NCI-H187 (cell line): Measurements from ENCODE around the gene KANK4.
"Not testable (repeated sequence)": the region's sequence is repeated elsewhere in the genome, so short reads cannot be mapped to it uniquely, and the experiment has no call there.

ENCODE experiments used
- DNase-seq, 2 experiments: peaks; one replicate each; lab custom pipeline; 2025; lab: John Stamatoyannopoulos, UW

Gene KANK4

DNA sequence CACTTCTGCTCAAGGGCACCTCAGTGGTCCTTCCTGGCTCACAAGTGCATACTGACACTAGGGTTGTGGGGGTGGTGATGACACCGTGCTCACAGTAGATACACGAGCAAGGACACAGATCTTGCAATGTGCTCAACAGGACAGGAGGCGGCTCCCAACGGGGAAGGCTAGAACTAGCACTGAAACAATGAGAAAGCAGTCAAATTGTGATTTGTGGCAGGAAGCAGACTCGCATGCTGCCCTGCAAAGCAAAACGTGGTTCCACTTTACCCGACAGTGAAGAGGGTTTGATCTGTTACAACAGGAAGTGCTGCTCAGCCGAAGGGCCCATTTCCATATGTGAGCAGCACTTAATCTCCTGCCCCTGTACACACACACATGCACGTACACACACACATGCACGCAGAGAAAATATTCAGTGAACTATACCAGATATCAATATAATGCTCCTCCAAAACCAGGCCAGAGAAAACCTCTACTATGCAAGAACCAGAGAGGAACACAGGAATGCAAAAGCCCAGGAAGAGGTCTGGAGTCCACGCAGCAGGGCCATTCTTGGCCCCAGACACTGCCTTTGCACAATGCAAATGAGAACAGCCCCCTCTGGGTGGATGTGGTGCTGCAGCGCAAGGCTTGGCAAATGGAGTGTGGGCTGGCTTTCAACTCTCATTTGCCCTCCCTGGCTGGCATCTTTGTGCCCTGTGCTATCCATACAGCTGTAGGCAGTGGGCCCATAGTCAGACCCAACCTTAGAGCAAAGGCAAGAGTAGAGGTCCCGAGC is 47.1 kb downstream of the KANK4 start:
- DNase-seq, result no peak

DNA sequence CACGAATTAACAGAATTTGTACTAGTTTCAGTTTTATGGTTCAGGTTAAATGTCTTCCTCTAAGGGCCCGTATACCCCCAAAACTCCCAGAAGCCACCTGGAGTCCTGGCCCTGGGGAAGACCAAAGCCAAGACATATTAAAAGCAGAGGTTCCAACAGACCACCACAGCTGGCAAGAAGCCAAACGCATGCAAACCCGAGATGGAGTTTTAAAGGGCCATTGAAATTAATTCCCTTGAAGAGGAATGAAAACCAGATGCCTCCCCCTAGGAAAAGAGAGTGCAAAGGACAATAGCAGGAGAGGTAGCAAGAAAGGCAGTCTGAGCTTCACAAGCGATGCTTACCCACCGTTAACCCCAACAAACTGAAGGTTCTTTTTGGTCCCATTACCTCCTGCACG is 48.1 kb downstream of the KANK4 start:
- DNase-seq, result no peak

DNA sequence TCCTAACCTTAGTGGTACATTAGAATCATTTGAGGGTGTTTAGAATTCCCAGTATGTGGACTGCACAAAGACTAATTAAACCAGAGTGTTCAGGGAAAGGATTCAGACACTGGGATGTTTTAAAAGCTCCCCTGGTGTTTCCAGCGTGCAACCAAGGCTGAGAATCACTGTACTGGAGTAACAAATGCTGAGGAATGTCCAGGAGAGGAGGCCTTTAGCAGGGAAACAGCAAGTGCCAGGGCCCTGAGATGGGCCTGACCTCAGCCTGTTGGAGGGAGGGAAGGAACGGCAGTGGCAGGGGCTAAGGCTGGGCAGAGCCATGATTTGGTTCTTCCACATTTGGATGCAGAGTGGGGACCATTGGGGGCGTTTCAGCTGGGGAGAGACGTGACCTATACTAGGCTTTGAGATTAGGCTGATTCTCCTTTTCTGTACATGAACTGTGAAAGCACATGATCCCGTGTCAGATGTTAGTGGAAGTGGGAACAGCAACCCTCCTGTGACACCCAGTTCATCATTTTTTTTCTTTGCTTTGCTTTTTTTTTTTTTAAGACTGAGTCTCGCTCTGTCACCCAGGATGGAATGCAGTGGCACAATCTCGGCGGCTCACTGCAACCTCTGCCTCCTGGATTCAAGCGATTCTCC is 49.3 kb downstream of the KANK4 start:
- no peak for DNase-seq

DNA sequence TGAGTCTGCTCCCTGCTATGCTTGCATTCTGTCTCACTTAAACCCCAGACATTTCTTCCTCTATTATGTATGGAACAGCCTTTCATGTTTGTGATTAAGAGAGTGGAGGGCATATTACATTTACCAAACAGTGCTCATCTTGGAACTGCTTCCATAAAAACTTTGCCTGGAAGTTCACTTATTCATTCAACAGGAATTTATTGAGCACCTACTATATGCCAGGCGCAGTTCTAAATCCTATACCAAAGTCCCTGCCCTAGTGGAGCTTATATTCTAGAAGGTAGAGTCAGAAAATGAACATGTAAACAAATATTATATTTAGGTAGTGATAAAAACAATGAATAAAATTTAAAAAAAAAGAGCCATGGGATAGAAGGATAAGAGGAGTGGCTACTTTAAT is 49.8 kb downstream of the KANK4 start:
- no peak for DNase-seq

DNA sequence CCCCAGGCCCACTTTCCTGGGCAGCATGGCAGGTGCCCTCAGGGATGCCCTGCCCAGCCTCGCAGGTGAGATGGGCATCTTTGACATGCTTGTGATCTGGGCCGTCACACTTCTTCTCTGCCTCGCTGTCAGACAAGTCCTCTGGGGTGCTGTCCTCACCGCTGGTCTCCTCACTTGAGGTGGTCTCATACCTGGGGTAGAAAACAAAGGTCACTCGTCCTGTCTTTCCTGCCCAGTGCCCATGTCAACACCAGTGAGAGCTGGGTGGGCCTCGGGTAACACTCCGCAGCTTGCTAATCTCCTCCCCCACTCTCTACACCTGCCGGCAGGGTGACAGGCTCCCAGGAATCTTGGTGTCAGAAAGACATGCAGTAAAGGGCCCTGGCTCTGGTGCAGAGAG is 50.9 kb downstream of the KANK4 start:
- no peak for DNase-seq

DNA sequence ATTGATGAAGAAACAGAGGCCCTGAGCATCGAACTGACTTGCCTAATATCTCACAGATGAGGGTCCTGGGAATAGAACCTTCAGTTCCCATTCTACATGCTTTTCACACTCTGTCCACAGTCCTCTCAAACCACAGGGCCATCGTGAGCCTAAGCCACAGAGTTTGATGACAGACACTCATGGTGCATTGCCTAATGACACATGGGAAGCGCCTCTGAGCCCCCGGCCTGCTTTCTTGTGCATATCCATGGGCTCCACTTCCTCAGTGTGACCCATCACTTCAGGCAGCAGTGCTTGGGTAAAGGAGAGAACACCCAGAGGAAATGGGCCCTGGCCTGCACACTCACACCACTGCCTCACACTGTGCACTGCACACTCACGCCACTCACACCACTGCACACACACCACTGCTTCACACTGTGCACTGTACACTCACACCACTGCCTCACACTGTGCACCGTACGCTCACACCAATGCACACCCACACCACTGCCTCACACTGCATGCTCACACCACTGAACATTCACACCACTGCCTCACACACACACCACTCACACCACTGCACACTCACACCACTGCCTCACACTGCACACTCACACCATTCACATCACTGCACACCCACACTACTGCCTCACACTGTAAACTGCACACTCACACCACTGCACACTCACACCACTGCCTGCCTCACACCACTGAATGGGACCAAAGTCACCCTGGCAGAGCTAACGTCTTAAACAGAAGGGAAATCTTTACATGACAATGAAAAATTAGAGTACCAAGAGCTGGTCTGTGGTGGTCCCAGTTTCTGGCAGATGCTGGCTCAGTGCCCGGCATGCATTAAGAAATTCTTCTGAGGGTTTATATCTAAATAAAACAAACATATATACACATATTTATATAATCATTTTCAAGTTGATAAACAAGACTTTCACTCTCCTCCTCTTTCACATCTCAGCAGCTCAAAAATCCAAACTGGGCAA is 53.0 kb downstream of the KANK4 start:
- DNase-seq, result no peak

DNA sequence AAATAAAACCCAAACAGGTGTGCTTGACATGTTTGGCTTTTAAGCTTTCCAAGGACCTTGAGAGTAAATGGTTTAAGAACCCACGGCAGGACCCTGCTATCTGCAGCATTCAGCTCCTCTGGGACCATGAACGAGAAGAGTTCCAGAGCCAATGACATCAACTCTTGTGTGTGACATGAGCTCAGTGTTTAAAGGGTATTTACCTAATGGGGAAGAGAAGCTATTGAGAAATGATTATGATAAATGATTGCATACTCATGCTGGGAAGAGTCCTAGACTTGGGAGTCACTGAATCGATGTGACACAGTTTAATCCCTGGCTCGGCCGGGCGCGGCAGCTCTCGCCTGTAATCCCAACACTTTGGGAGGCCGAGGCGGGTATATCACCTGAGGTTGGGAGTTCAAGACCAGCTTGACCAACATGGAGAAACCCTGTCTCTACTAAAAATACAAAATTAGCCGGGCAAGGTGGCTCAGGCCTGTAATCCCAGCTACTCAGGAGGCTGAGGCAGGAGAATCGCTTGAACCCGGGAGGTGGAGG is 55.4 kb downstream of the KANK4 start:
- DNase-seq, result peak in 1 of 2 experiments; percentile 15

DNA sequence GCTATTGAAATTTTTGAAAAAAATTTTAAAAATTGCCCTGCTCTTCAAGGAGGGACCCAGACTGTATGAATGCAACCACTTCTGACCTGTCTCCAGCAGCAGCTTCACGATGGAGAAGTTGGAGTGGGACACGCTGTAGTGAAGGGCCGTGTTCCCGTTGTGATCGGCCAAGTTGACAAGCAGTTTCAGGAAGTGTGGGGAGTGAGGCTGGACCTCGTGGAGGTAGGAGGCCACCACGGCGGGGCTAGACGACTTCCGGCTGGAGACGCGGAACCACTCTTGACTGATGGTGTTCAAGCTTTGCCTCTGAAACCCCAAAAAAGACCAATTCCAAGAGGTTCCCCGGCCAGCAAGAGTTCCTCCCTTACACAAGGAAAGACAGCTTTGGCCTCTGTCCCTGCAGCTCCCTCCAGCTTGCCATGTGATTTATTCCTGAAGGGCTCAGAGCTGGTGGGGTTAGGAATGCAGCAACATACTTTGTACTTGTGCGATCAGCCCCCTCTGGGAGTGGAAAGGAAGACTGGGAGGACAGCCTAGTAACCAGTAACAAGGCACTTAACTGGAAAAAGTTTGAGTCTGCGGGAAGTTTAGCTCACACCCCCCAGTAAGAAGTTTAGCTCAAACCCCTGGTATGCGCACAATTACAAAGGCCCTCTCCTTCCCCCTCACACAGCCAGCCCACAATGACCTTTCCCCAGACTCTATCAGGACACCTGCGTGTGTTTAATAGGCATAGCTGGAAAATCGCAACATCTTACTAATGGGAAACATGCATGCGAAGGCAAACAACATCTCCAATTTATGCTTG is 56.0 kb downstream of the KANK4 start:
- DNase-seq, result no peak

DNA sequence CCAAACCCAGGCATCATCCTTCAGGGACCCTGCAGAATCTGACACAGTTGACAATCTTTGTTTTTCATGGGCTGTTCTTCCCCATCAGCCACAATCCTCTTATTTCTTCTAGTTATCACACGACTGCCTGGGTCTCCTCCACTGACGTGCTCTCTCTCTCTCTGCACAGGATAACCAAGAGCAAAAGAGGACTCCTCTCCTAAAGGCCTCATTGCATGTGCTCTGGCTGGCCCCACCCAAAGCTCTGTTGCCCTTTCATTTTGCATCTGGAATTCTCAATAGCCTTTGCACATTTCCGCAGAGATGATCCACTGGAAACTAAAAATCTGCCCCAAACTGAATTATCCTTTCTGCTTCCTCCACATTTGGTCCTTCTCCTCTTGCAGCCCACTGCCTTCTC is 58.5 kb downstream of the KANK4 start:
- no peak for DNase-seq

DNA sequence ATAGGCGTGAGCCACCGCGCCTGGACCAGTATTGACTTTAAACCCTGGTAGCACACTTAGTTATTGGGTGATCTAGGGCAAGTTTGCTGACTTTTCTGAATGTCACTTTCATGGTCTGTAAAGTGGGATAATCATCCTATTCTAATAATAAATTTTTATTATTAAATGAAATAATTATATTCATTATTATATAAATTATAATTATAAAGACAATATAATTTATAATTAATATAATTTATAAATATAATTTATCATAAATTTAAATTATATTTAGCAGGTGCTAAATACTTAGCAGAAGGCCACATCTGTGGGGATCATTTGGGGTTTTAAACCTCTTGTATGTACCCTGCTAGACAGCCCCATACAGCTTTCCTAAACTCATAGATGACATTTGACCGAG is 59.7 kb downstream of the KANK4 start:
- DNase-seq, result no peak

DNA sequence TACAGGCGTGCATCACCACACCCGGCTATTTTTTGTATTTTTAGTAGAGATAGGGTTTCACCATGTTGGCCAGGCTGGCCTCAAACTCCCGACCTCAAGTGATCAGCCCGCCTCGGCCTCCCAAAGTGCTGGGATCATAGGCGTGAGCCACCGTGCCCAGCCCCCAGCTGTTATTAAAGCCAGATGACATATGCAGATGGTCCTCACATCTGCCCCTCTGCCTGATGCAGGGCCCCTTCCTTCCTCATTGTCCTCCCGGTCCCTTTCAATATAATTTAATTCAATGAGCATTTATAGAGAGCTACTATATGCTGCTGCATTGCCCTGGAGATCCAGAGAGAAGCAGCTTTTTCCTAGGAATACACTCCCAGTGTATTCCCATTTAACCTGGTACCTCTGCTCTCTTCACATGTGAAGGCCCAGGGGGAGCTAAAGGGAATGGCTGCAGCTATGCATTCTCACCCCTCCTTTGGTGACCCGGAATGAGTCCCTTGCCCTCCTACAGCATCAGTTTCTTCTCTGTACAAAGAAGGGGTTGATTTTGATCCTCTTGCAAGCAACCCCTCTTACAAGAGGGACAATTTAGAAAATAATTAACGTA is 69.0 kb downstream of the KANK4 start:
- no peak for DNase-seq

DNA sequence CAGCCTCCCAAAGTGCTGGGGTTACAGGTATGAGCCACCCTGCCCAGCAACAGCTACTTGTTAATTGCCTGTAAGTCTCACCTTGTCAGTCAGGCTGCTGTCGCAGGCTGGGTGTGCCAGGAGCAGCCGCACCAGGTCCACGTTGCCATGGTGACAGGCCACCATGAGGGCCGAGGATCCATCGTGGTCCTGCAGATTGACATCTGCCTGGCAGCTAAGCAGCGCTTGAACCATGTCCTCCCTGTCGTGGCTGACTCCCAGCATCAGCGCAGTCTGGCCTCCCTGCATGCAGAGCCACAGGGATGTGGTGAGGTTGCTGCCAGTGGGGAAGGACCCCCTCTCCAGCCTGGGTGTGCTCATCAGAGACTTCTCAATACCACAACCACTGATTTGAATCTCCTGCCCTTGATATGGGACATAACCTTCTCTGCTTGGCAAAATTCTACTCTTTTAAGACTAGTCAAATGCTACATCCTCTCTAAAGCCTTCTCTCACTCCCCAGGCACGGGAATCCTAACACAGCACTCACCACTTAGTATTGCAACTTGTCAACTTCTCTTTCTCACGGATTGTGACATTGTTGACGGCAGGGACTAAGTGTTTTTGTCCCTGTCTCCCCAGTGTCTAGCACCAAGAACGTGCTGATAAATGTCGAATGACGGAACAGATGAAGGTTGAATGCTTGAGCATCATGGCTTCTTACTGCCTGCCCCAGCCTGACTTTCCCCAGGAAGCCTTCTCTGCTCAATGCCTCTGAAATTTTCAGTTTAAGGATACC is 71.7 kb downstream of the KANK4 start:
- no peak for DNase-seq

DNA sequence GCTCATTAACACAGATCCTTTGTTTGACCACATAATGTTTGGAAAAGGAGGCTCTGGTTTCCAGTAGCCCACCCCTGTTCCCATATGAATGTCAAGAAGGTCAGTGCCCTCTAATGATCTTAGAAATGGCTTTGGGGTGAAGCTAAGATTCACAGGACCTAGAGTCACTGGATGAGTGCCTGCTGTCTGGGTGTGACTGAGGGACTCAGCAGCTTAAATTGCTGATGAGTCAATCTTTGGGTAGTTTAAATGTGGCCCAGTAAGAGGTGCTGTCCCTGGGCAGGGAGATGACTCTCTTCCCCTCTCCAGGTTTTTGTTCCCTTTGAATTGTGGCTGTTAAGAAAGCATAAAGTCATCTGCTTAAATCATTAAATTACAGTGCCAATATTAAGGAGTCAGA is 74.0 kb downstream of the KANK4 start:
- no peak for DNase-seq

DNA sequence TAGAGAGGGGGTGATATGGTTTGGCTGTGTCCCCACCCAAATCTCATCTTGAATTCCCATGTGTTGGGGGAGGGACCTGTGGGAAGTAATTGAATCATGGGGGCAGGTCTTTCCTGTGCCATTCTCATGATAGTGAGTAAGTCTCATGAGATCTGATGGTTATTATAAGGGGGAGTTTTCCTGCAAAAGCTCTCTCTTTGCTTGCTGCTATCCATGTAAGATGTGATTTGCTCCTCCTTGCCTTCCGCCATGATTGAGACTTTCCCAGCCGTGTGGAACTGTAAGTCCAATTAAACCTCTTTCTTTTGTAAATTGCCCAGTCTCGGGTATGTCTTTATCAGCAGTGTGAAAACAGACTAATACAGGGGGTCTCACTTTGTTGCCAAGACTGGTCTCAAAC is 74.9 kb downstream of the KANK4 start:
- not testable (repeated sequence) for DNase-seq

DNA sequence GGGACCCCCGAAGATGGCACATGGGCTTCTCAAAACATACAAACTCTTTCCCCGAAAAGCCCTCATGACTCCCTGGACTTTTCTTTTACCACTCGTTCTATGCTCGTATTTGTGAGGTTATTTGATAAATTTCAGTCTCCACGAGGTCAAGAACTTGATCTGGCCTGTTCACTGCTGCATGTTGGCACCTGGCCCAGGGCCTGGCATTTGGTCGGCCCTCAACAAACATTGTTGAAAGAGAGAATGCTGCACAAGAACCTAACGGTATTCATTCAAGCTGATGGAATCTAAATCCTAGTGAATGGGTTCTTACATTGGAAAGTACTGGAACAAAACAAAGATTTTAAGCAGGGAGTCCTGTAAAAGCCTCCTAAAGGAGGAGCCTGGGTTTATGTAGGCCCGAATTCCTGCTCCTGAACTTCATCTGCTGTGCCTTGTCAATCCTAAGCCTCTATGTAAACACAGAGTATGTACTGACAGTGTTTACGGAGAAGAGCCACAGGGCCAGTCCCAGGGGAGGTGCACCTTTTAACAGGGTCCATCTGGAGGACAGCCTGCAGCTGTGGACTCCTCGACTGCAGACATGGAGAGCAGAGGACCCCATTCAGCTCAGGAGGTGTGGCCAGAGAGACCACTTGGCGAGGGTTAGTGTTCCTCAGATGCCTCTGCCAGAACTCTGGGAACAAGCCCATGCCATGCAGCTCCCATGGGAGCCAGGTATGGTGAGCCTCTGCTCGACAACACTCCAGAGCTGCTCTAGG is 77.7 kb downstream of the KANK4 start:
- DNase-seq, result no peak

DNA sequence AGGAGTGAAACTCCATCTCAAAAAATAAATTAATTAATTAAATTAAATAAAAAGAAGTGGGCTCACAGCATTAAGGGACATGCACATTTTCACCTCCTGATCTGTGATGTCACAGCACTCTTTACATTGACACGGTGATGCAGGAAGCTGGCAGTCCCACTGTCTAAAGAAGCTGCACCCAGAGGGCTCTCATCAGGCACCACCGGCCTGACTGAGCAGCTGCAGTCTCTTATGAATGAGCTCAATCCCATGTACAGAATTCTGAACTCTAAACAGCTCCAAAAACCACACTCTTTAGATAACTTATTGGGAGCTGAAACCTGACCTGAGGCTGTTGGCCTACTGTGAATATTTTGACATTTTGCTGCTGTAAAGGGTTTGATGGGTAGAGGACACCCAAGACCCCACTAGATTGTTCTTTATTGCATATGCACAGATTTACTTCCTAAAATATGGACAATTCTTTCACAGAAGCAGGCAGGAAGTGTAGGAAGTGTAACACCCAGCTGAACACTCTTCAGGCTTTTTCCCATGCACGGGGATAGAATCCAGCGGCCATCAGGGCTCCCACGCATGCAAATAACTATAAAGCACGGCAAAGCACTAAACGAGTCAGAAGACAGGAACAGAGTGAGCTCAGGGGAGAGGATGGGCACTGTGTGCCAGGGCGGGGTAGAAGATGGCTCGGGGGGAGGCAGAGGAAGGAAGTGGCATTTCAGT is 78.4 kb downstream of the KANK4 start:
- no peak for DNase-seq

DNA sequence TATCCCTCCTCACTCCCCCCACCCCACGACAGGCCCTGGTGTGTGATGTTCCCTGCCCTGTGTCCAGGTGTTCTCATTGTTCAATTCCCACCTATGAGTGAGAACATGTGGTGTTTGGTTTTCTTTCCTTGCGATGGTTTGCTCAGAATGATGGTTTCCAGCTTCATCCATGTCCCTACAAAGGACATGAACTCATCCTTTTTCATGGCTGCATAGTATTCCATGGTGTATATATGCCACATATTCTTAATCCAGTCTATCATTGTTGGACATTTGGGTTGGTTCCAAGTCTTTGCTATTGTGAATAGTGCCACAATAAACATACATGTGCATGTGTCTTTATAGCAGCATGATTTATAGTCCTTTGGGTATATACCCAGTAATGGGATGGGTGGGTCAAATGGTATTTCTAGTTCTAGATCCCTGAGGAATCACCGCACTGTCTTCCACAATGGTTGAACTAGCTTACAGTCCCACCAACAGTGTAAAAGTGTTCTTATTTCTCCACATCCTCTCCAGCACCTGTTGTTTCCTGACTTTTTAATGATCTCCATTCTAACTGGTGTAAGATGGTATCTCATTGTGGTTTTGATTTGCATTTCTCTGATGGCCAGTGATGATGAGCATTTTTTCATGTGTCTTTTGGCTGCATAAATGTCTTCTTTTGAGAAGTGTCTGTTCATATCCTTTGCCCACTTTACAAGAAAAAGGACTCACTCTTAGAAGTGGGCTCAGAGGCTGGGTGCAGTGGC is 79.4 kb downstream of the KANK4 start:
- not testable (repeated sequence) for DNase-seq

DNA sequence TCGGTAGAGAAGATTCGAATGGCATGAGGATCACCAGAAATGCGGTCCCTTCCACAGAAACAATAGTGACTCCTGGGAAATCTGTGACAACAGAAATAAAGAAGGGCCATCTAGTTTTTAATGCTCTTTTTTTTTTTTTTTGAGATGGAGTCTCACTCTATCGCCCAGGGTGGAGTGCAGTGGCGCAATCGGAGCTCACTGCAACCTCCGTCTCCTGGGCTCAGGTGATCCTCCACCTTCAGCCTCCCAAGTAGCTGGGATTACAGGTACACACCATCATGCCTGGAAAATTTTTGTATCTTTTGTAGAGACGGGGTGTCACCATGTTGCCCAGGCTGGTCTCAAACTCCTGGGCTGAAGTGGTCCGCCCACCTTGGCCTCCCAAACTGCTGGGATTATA is 80.7 kb downstream of the KANK4 start:
- DNase-seq, result no peak
